SK-N-MC (cell line): ENCODE data around the gene HORMAD2.

Experiments
- EZH2 ChIP-seq: fragments of 200-600 bp; sonication (generic); IDR thresholded peaks from one replicate; pipeline ENCODE4 v1.6.1; 2017; ENCODE audit warnings: antibody characterized with exemption
- POLR2AphosphoS5 ChIP-seq: IDR thresholded peaks from 2 replicates; pipeline ENCODE4 v1.6.1; 2012; ENCODE audit warnings: mild to moderate bottlenecking, low read depth, low read length, borderline replicate concordance

- TF ChIP-seq POLR2AphosphoS5 (no peak), EZH2 (no peak)
Observed at GRCh38 chr22:30205281-30206115, 125.2 kb downstream of the HORMAD2 start.
